ENCODE measurements around the gene DOCK9.

DOCK9 gene

DNA sequence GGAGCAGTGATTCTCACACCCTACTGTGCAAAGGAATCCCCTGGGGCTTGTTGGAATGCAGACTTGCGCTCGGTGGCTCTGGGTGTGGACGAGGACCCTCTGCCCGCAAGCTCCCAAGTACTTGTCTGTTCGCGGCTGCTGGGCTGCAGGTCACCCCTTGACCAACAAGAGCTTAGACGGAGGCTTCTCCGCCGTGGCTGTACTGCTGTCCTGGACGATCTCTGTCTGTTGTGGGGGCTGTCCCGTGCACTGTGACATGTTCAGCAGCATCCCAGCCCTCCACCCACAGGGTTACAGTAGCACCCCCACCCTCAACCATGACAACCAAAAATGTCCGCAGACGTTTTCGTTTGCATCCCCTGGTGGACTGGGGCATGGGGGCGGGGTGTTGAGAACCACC is 202.5 kb downstream of the DOCK9 start:
- Histone ChIP-seq H3K4me3 (no peak overlapping the region), H3K36me3 (no peaks in the 10 kb centered on the region), H3K4me1 (no peaks in the 10 kb centered on the region), H3K9me3 (no peaks in the 10 kb centered on the region), H3K27ac (no peak overlapping the region), H3K27me3 (no peaks in the 10 kb centered on the region)
- DNase-seq: no peak
- TF ChIP-seq, protein P1, sequence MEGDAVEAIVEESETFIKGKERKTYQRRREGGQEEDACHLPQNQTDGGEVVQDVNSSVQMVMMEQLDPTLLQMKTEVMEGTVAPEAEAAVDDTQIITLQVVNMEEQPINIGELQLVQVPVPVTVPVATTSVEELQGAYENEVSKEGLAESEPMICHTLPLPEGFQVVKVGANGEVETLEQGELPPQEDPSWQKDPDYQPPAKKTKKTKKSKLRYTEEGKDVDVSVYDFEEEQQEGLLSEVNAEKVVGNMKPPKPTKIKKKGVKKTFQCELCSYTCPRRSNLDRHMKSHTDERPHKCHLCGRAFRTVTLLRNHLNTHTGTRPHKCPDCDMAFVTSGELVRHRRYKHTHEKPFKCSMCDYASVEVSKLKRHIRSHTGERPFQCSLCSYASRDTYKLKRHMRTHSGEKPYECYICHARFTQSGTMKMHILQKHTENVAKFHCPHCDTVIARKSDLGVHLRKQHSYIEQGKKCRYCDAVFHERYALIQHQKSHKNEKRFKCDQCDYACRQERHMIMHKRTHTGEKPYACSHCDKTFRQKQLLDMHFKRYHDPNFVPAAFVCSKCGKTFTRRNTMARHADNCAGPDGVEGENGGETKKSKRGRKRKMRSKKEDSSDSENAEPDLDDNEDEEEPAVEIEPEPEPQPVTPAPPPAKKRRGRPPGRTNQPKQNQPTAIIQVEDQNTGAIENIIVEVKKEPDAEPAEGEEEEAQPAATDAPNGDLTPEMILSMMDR (IDR thresholded peaks at IDR 0.05): no peak
- intact Hi-C loops (cut with DNase I; ENCODE audit: low total_unique reads): no loop called here

DNA sequence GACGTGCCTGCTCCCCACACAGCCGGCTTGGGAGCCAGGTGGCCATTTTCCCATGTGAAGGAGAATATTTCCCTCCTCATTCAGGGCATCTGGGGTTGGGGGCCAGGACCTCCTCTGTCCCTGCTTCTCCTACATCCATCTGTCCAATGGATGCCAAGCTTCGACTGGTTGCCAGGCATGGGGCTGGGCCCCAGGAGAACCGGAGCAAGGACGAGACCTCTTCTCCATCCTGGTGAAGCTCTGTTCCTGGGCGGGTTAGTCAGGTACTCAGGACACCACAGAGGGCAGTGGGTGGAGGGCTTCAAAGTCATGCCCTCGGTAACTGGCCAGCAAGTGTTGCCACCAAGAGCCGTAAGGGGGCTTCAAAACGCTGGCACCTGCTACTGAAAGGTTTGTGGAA is 203.1 kb downstream of the DOCK9 start:
- Histone ChIP-seq H3K36me3 (no peaks in the 10 kb centered on the region), H3K9me3 (no peaks in the 10 kb centered on the region), H3K4me3 (no peak overlapping the region), H3K4me1 (no peaks in the 10 kb centered on the region), H3K27me3 (no peaks in the 10 kb centered on the region), H3K27ac (no peak overlapping the region)
- TF ChIP-seq, protein P1 (IDR thresholded peaks at IDR 0.05): no peak
- intact Hi-C loops (cut with DNase I; ENCODE audit: low total_unique reads): no loop called here
- DNase-seq: no peak

DNA sequence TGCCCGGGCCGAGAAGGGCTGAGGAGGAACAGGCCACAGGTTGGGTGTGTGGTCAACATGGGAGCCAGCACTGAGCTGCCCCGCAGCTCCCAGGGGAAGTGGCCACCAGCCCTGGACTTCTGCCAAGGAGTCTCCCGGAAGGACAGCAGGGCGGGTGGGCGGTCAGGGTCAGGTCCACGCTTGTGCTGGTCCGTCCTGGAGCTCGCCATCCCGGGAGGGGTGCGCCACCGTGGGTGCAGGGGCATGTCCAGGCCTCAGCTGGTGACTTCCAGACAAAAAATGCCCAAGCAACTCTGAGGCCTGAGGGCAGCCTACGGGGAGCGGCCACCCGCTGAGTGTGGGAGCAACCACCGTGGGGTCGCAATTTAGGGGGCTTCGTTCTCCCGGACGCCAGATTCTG is 203.9 kb downstream of the DOCK9 start:
- no peaks in the 10 kb centered on the region for H3K36me3 ChIP-seq
- DNase-seq: no peak
- TF ChIP-seq, protein P1 (IDR thresholded peaks at IDR 0.05): no peak
- no peaks in the 10 kb centered on the region for H3K27me3 ChIP-seq
- no peaks in the 10 kb centered on the region for H3K9me3 ChIP-seq
- intact Hi-C loops (cut with DNase I; ENCODE audit: low total_unique reads): no loop called here
- no peaks in the 10 kb centered on the region for H3K4me1 ChIP-seq
- no peak overlapping the region for H3K27ac ChIP-seq
- H3K4me3 ChIP-seq: no peak overlapping the region

DNA sequence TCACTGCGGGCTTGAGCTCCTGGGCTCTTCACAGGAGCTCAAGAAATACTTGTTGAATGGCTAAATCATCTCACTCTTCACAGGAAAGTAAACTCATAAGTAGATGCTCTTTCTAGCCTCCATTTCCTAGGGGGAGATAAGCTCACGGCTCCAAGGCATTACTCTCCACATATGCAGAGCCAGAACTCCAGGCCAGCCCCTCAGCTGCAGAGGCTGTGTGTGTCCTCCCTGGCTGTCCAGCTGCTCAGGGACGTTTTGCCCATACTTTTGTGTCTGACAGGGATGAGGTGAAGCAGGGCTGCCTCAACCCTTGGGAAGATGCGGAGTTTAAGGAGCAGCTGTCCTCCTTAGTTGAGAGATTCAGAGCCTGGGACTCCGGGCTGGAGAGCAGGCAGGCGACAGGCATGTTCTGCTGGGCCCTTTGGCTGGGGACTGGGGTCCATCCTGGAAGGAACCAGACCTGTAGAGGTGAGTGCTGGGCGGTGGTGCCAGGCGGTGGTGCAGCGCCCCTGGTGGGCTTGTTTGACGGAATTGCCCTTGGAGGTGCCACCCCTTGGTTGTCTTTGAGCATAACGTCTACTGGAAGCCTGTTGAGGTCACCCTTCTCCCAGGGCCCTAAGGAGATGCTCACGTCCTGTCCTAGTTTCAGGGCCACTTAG is 204.9 kb downstream of the DOCK9 start:
- DNase-seq: no peak
- TF ChIP-seq, protein P1 (IDR thresholded peaks at IDR 0.05): no peak
- Histone ChIP-seq H3K9me3 (no peaks in the 10 kb centered on the region), H3K36me3 (no peaks in the 10 kb centered on the region), H3K27me3 (no peaks in the 10 kb centered on the region), H3K27ac (no peak overlapping the region), H3K4me3 (no peak overlapping the region), H3K4me1 (no peaks in the 10 kb centered on the region)
- intact Hi-C loops (cut with DNase I; ENCODE audit: low total_unique reads): no loop called here

DNA sequence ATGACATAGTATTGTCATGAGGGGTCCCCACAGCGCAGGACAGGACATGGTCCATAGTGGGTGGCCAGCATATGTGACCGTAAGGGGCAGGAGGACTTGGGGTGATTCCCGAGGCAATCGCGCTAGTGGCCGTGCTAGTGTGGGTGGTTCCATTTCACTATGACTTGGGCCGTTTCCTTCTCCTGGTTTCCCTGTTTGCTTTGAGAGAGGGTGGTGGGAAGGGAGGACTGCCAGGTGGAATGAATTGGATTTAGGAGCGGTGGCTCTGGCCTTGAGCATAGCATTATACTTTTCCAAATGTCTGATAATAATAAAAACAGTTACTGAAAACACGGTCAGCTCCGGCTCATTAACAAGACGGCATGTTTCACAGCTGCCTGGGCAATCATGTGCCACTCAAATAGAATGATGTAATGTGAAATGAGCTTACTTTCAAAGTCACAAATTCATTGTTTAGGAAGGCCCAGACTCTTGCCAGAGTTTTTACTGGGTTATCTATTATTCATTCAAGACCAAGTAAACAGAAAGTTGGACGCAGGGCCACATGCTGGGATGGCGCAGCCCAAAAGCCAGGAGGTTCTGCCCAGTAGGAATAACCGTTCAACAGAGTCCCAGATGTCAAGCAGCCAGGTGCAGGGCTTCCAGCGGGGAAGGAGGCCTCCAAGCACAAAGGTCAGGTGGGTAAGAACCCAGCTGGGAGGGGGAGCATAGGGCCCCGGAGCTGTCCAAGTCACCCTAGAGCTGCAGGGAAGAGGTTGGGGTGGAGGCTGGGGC is 205.8 kb downstream of the DOCK9 start:
- Histone ChIP-seq H3K27me3 (no peaks in the 10 kb centered on the region), H3K4me3 (no peak overlapping the region), H3K4me1 (no peaks in the 10 kb centered on the region), H3K36me3 (no peaks in the 10 kb centered on the region), H3K9me3 (no peaks in the 10 kb centered on the region), H3K27ac (no peak overlapping the region)
- DNase-seq: no peak
- intact Hi-C loops (cut with DNase I; ENCODE audit: low total_unique reads): no loop called here
- TF ChIP-seq, protein P1 (IDR thresholded peaks at IDR 0.05): no peak

Data from tibial artery (tissue), 4 donors.